OCI-LY1 (cell line): ENCODE results near the gene DIP2C.

Experiments used
- H2AFZ ChIP-seq: fragments of 200-600 bp; sonication (generic), shearing (Covaris generic); 2 replicates; pipeline ENCODE4 v1.6.0; 2014; ENCODE audit warnings: antibody characterized with exemption, mild to moderate bottlenecking, low read length
- H3F3A ChIP-seq: fragments of 200-600 bp; sonication (generic), shearing (Covaris generic); 2 replicates; pipeline ENCODE4 v1.6.0; 2014; ENCODE audit warnings: mild to moderate bottlenecking, antibody characterized with exemption, low read length, moderate library complexity; ENCODE audit not compliant: insufficient read depth
- H3K27ac ChIP-seq: fragments of 200-600 bp; sonication (generic); 2 replicates; pipeline ENCODE4 v1.5.1; 2014; ENCODE audit warnings: low read length, mixed run types, mild to moderate bottlenecking, low read depth; ENCODE audit not compliant: poor library complexity, severe bottlenecking
- H3K27me3 ChIP-seq: fragments of 200-600 bp; sonication (generic); 2 replicates; pipeline ENCODE4 v1.6.0; 2014; ENCODE audit warnings: antibody characterized with exemption, mild to moderate bottlenecking, low read length, moderate library complexity; ENCODE audit not compliant: insufficient read depth
- H3K36me3 ChIP-seq: fragments of 200-600 bp; sonication (generic); 2 replicates; pipeline ENCODE4 v1.6.1; 2014; ENCODE audit warnings: mild to moderate bottlenecking, antibody characterized with exemption, low read length, moderate library complexity, mixed read lengths; ENCODE audit not compliant: insufficient read depth
- H3K4me1 ChIP-seq: fragments of 200-600 bp; sonication (generic); 2 replicates; pipeline ENCODE4 v1.5.1; 2014; ENCODE audit warnings: mild to moderate bottlenecking, low read length, moderate library complexity; ENCODE audit not compliant: insufficient read depth, severe bottlenecking
- H3K4me2 ChIP-seq: fragments of 200-600 bp; sonication (generic), shearing (Covaris generic); 2 replicates; pipeline ENCODE4 v1.6.1; 2014; ENCODE audit warnings: low read length
- H3K4me3 ChIP-seq: fragments of 200-600 bp; sonication (generic); 2 replicates; pipeline ENCODE4 v1.5.1; 2014; ENCODE audit warnings: low read length, low read depth, mild to moderate bottlenecking, mixed read lengths; ENCODE audit not compliant: poor library complexity, severe bottlenecking
- H3K79me2 ChIP-seq: fragments of 200-600 bp; shearing (Covaris generic); 2 replicates; pipeline ENCODE4 v1.6.1; 2016; ENCODE audit warnings: mixed run types, low read length, mixed read lengths; ENCODE audit not compliant: insufficient read depth
- H3K9ac ChIP-seq: fragments of 200-600 bp; sonication (generic), shearing (Covaris generic); 2 replicates; pipeline ENCODE4 v1.6.1; 2014; ENCODE audit warnings: mild to moderate bottlenecking, low read length, mixed read lengths
- H3K9me2 ChIP-seq: fragments of 200-600 bp; sonication (generic), shearing (Covaris generic); 2 replicates; pipeline ENCODE4 v1.6.1; 2014; ENCODE audit warnings: low read depth, mild to moderate bottlenecking, low read length, mixed read lengths
- H3K9me3 ChIP-seq: fragments of 200-600 bp; shearing (Covaris generic); 2 replicates; pipeline ENCODE4 v1.6.1; 2014; ENCODE audit warnings: low read length, mixed read lengths
- H4K20me1 ChIP-seq: fragments of 200-600 bp; sonication (generic), shearing (Covaris generic); 2 replicates; pipeline ENCODE4 v1.6.0; 2016; ENCODE audit warnings: mild to moderate bottlenecking, low read length; ENCODE audit not compliant: insufficient read depth
- EZH2 ChIP-seq: fragments of 200-600 bp; sonication (generic), shearing (Covaris generic); IDR thresholded peaks from 2 replicates; pipeline ENCODE4 v1.8.0; 2017; ENCODE audit warnings: borderline replicate concordance, mixed run types, mild to moderate bottlenecking, antibody characterized with exemption, low read length, moderate library complexity, mixed read lengths
- TF ChIP-seq, protein P1 (sequence below): fragments of 200-600 bp; sonication (generic), shearing (Covaris generic); IDR thresholded peaks from 2 replicates; pipeline ENCODE4 v1.5.1; 2017; ENCODE audit warnings: mild to moderate bottlenecking, antibody characterized with exemption, low read length, moderate library complexity, mixed read lengths

DIP2C gene

GRCh38 chr10:642186-642890, 47.1 kb downstream of the DIP2C start:
- Histone ChIP-seq H3K27ac (no peak overlapping the region), H3K27me3 (no peaks in the 10 kb centered on the region; the same call in 1 of the 2 replicates), H3K79me2 (no peaks in the 10 kb centered on the region), H3F3A (no peaks in the 10 kb centered on the region), H3K4me3 (no peak overlapping the region), H3K36me3 (no peaks in the 10 kb centered on the region; the same call in 1 of the 2 replicates), H4K20me1 (no peaks in the 10 kb centered on the region), H3K4me2 (no peak overlapping the region), H3K4me1 (peaks cover 10% of the 10 kb centered on the region), H2AFZ (no peak overlapping the region), H3K9ac (no peak overlapping the region), H3K9me3 (peaks cover 11% of the 10 kb centered on the region), H3K9me2 (no peaks in the 10 kb centered on the region)
- TF ChIP-seq, protein P1, sequence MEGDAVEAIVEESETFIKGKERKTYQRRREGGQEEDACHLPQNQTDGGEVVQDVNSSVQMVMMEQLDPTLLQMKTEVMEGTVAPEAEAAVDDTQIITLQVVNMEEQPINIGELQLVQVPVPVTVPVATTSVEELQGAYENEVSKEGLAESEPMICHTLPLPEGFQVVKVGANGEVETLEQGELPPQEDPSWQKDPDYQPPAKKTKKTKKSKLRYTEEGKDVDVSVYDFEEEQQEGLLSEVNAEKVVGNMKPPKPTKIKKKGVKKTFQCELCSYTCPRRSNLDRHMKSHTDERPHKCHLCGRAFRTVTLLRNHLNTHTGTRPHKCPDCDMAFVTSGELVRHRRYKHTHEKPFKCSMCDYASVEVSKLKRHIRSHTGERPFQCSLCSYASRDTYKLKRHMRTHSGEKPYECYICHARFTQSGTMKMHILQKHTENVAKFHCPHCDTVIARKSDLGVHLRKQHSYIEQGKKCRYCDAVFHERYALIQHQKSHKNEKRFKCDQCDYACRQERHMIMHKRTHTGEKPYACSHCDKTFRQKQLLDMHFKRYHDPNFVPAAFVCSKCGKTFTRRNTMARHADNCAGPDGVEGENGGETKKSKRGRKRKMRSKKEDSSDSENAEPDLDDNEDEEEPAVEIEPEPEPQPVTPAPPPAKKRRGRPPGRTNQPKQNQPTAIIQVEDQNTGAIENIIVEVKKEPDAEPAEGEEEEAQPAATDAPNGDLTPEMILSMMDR, result no peak
- no peak for TF ChIP-seq EZH2

DNA sequence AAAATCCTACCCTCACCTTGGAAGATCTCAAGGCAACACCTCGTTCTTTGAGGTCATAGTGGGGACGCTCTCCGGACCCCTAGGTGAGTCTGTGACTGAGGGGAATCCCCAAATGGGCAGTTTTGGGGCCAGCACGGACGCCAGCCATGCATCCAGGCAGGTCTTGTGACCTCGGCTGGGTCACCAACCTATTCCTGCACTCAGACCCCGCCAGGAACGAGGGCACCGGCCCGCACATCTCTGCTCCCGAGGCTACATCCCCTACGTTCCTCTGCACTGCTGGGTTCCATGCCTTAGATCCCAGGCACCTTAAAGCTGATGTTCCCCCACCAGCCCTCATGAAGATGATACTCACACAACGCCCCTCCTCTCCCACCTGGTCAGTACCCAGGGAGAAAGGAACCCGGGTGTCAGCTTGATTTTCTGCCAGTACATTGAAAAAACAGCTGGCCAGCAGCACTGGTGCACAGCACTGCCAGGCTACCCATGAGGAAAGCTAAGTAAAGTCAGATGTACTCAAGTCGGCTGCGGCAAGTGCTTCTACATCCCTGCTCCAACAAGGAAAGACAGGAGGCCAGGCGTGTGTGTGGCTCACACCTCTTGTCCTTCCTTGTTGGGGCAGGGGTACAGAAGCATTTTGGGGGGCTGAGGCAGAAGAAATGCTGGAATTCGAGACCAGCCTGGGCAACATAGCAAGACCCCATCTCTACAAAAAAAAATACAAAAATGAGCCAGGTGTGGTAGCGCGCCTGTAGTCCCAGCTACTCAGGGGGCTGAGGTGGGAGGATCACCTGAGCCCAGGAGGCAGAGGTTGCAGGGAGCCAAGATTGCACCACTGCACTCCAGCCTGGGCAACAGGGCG, 48.1 kb downstream of the DIP2C start:
- Histone ChIP-seq H3F3A (no peaks in the 10 kb centered on the region), H3K4me2 (no peak overlapping the region), H3K36me3 (no peaks in the 10 kb centered on the region; the same call in 1 of the 2 replicates), H3K27ac (no peak overlapping the region), H3K4me3 (no peak overlapping the region), H3K9ac (no peak overlapping the region), H3K79me2 (no peaks in the 10 kb centered on the region), H3K9me2 (no peaks in the 10 kb centered on the region), H2AFZ (no peak overlapping the region), H3K4me1 (peaks cover 20% of the 10 kb centered on the region), H3K27me3 (peaks cover 4% of the 10 kb centered on the region; the same call in 1 of the 2 replicates), H4K20me1 (no peaks in the 10 kb centered on the region), H3K9me3 (peaks cover 11% of the 10 kb centered on the region)
- TF ChIP-seq, protein P1, result no peak
- TF ChIP-seq EZH2, result no peak

- Histone ChIP-seq H3K36me3 (no peaks in the 10 kb centered on the region; the same call in 1 of the 2 replicates), H3K9me2 (no peaks in the 10 kb centered on the region), H3K9me3 (peaks cover 11% of the 10 kb centered on the region), H3K4me1 (peaks cover 21% of the 10 kb centered on the region), H3K4me3 (no peak overlapping the region), H3K79me2 (no peaks in the 10 kb centered on the region), H3F3A (no peaks in the 10 kb centered on the region), H2AFZ (no peak overlapping the region), H3K9ac (no peak overlapping the region), H4K20me1 (no peaks in the 10 kb centered on the region), H3K4me2 (no peak overlapping the region), H3K27me3 (peaks cover 4% of the 10 kb centered on the region; the same call in 1 of the 2 replicates), H3K27ac (no peak overlapping the region)
- no peak for TF ChIP-seq EZH2
- TF ChIP-seq, protein P1, result no peak
These were observed 48.8 kb downstream of the DIP2C start for GRCh38 chr10:640673-641045.
